CD4-positive, alpha-beta memory T cell (primary cell): Measurements from ENCODE around the gene TMEM270. TPM values are rescaled to one million over a fixed set of nuclear protein-coding genes. Genes with fewer than 3 reads are reported as not detected.

Experiments
- CTCF ChIA-PET: fragments of 350-600 bp; sonication (Branson Sonifier 250); formaldehyde crosslinking; loops from one replicate; lab custom pipeline; 2021; ENCODE audit warnings: inconsistent platforms; ENCODE audit not compliant: partially characterized antibody; lab: Charles Lee
- POLR2A ChIA-PET: fragments of 350-600 bp; sonication (Branson Sonifier 250); formaldehyde crosslinking; loops from one replicate; lab custom pipeline; 2021; ENCODE audit not compliant: partially characterized antibody; lab: Charles Lee
- DNase-seq, 5 donors: peaks; one replicate each; pipeline versions ENCODE4 v3.0.0 to v3.0.0-alpha.2; 2020 to 2022; ENCODE audit warnings: mixed read lengths in 1 of 5
- H3K27ac ChIP-seq: one replicate; pipeline ENCODE4 v1.7.0; 2013; ENCODE audit warnings: low read depth, low read length
- H3K27me3 ChIP-seq: 2 replicates; pipeline ENCODE4 v1.7.0; 2013; ENCODE audit warnings: mild to moderate bottlenecking, low read length, moderate library complexity; ENCODE audit not compliant: insufficient read depth
- H3K36me3 ChIP-seq: 2 replicates; pipeline ENCODE4 v1.7.0; 2013; ENCODE audit warnings: mild to moderate bottlenecking, low read length, moderate library complexity; ENCODE audit not compliant: insufficient read depth
- H3K4me1 ChIP-seq: 2 replicates; pipeline ENCODE4 v1.7.0; 2013; ENCODE audit warnings: mild to moderate bottlenecking, low read length, moderate library complexity; ENCODE audit not compliant: insufficient read depth
- H3K4me3 ChIP-seq, 2 donors: one replicate each; pipeline ENCODE4 v1.7.0; 2013; ENCODE audit warnings: low read length in 2 of 2, mild to moderate bottlenecking in 1 of 2
- H3K9me3 ChIP-seq, 2 donors: one replicate each; pipeline ENCODE4 v1.7.0; 2013; ENCODE audit warnings: low read length in 2 of 2, control low read depth in 1 of 2; ENCODE audit not compliant: control insufficient read depth in 1 of 2
- H3K27ac Mint-ChIP-seq, 7 donors: one replicate each; pipeline ENCODE4 v1.8.0; 2020 to 2021; ENCODE audit warnings: mixed read lengths in 7 of 7, mild to moderate bottlenecking in 6 of 7, inconsistent platforms in 3 of 7, moderate library complexity in 3 of 7
- H3K27me3 Mint-ChIP-seq, 2 donors: one replicate each; pipeline ENCODE4 v1.8.0; 2020 to 2021; ENCODE audit warnings: mixed read lengths in 2 of 2
- H3K36me3 Mint-ChIP-seq, 2 donors: one replicate each; pipeline ENCODE4 v1.8.0; 2020 to 2021; ENCODE audit warnings: mixed read lengths in 2 of 2, inconsistent platforms in 1 of 2, mild to moderate bottlenecking in 1 of 2
- H3K4me1 Mint-ChIP-seq, 4 donors: one replicate each; pipeline ENCODE4 v1.8.0; 2020 to 2021; ENCODE audit warnings: mixed read lengths in 4 of 4, mild to moderate bottlenecking in 1 of 4
- H3K4me3 Mint-ChIP-seq, 8 donors: one replicate each; pipeline ENCODE4 v1.8.0; 2020 to 2021; ENCODE audit warnings: mixed read lengths in 8 of 8, mild to moderate bottlenecking in 7 of 8, moderate library complexity in 6 of 8, inconsistent platforms in 3 of 8
- H3K9me3 Mint-ChIP-seq, 8 donors: one replicate each; pipeline ENCODE4 v1.8.0; 2020 to 2021; ENCODE audit warnings: mixed read lengths in 8 of 8, mild to moderate bottlenecking in 5 of 8, inconsistent platforms in 3 of 8, moderate library complexity in 1 of 8
- intact Hi-C: fragments of 100-400 bp; cut with micrococcal nuclease; formaldehyde crosslinking; loops from one replicate; pipeline ENCODE4 v1.15.1; 2023
- polyA plus RNA-seq, 2 donors: library from polyadenylated mRNA; unstranded; fragments of 300-500 nt; fragmentation: Illumina TruSeq; gene quantifications; one replicate each; pipeline ENCODE4 v1.2.3, GENCODE V29; 2021
- total RNA-seq, 2 experiments: library from RNA; stranded (reverse); gene quantifications; one replicate each; pipeline ENCODE4 v1.2.3, GENCODE V29; 2021

TMEM270 gene
- total and polyA plus RNA-seq, 4 experiments from 2014 or later = not detected

DNA sequence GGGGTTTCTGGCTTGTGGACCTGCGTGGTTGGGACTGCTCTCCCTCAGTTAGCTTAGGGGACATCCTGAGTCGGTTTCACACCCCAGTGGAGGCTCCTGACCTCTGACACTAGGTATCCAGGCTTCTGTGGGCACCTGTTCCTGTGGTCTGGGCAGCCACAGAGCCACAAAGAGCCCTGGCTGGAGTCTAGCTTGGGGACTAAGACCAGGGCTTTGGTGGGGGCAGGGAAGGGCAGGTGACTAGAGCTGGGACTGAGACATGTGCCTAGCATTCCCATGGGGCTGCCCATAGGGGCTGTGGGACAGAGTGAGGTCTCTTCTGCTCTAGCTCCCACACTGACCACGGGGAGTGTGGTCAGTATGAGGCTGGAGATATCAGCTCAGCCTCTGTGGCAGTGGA is 4.0 kb upstream of the TMEM270 start:
- peak overlapping the region in 1 of 8 donors; percentile 15 for H3K4me3 Mint-ChIP-seq
- no peak overlapping the region for H3K27ac Mint-ChIP-seq

DNA sequence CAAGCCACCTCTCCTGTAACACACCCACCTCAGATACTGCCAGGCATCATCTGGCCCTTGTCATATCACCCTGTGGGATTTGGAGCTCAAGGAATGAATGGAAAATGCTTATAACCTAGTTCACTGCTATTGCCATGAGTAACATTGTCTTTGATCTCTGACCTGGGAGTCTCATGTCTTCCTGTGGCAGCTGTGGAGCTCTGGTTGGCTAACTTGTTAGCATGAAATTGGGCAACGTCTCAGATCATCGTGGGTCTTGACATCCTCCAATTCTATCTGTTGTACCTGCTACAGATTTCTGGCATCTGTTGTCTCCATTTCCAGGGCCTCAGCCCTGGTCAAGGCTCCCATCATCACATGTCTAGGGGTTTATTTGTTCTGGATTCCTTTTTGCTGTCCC is 2.2 kb upstream of the TMEM270 start:
- DNase-seq = no peak
- no peaks in the 10 kb centered on the region for H3K27me3 ChIP-seq
- no peak overlapping the region for H3K4me3 ChIP-seq
- H3K4me3 Mint-ChIP-seq = no peak overlapping the region
- no peaks in the 10 kb centered on the region for H3K9me3 ChIP-seq
- no peak overlapping the region for H3K27ac ChIP-seq
- intact Hi-C loops = no loop called here
- H3K36me3 Mint-ChIP-seq = no peaks in the 10 kb centered on the region
- no peaks in the 10 kb centered on the region for H3K36me3 ChIP-seq
- ChIA-PET POLR2A (no interaction called here), CTCF (interaction anchor here (0.7 to 6.4 kb wide), 3 partner anchors 32 to 172 kb away, joined by 3 to 72 read pairs (median 51); no protein-coding TSS in a partner anchor)
- no peak overlapping the region for H3K27ac Mint-ChIP-seq
- peaks cover 0 to 5% (median 1%) of the 10 kb centered on the region in 4 donors for H3K4me1 Mint-ChIP-seq
- H3K4me1 ChIP-seq = peaks cover 8% of the 10 kb centered on the region
- H3K9me3 Mint-ChIP-seq = peaks cover 0 to 4% (median 0%) of the 10 kb centered on the region in 8 donors
- H3K27me3 Mint-ChIP-seq = peaks cover 9 to 11% of the 10 kb centered on the region in 2 donors

More for the DNA sequence above, 4.0 kb upstream of the TMEM270 start:
- peaks cover 8% of the 10 kb centered on the region for H3K4me1 ChIP-seq
- intact Hi-C loops = no loop called here
- no peak for DNase-seq
- H3K27ac ChIP-seq = no peak overlapping the region
- H3K9me3 Mint-ChIP-seq = peaks cover 0 to 4% (median 0%) of the 10 kb centered on the region in 8 donors
- no peaks in the 10 kb centered on the region for H3K9me3 ChIP-seq
- no peaks in the 10 kb centered on the region for H3K36me3 Mint-ChIP-seq
- CTCF ChIA-PET = interaction anchor here (0.7 to 6.4 kb wide), 9 partner anchors 14 to 250 kb away, joined by 3 to 72 read pairs (median 6); partner anchors contain the start of gene METTL27
- H3K4me3 ChIP-seq = no peak overlapping the region
- peaks cover 9 to 13% of the 10 kb centered on the region in 2 donors for H3K27me3 Mint-ChIP-seq
- peaks cover 1 to 5% (median 2%) of the 10 kb centered on the region in 4 donors for H3K4me1 Mint-ChIP-seq
- no peaks in the 10 kb centered on the region for H3K27me3 ChIP-seq
- no peaks in the 10 kb centered on the region for H3K36me3 ChIP-seq
- POLR2A ChIA-PET = no interaction called here

DNA sequence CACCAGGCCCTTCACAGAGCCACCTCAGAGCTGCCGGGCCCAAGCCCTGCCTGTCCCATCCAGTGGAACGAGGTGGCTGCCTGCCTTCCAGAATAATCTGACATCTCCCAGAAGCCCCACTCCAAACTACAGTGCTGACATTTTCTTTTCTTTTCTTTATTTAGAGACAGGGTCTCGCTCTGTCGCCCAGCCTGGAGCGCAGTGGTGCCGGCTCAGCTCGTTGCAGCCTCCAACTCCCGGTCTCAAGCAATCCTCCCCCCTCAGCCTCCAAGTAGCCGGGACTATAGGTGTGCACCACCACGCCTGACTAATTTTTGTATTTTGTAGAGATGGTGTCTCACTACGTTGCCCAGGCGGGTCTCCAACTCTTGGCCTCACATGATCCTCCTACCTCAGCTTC is 346 bp downstream of the TMEM270 start:
- POLR2A ChIA-PET = no interaction called here
- CTCF ChIA-PET = interaction anchor here (0.7 kb wide), 1 partner anchor 49 kb away, joined by 3 read pairs; no protein-coding TSS in a partner anchor
- intact Hi-C loops = no loop called here

DNA sequence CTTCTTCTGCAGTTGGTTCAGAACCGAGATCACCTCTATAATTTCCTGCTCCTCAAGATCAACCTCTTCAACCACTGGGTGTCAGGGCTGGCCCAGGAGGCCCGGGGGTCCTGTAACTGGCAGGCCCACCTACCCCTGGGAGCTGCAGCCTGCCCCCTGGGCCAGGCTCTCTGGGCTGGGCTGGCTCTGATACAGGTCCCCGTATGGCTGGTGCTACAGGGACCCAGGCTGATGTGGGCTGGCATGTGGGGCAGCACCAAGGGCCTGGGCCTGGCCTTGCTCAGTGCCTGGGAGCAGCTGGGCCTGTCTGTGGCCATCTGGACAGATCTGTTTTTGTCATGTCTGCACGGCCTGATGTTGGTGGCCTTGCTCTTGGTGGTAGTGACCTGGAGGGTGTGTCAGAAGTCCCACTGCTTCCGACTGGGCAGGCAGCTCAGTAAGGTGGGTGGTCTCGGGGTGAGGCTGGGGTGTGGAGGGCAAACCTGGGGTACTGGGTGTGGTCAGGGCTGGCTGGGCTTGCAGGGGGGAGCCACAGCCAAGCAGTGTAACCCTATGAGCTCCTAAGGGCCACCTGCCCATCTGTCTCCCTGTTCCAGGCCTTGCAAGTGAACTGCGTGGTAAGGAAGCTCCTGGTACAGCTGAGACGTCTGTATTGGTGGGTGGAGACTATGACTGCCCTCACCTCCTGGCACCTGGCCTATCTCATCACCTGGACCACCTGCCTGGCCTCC is 4.2 kb downstream of the TMEM270 start:
- H3K36me3 ChIP-seq = no peaks in the 10 kb centered on the region
- H3K27ac Mint-ChIP-seq = no peak overlapping the region
- no peaks in the 10 kb centered on the region for H3K27me3 ChIP-seq
- H3K4me3 ChIP-seq = no peak overlapping the region
- DNase-seq = no peak
- H3K36me3 Mint-ChIP-seq = no peaks in the 10 kb centered on the region
- no peak overlapping the region for H3K27ac ChIP-seq
- H3K9me3 Mint-ChIP-seq = peaks cover 0 to 1% (median 0%) of the 10 kb centered on the region in 8 donors
- no peaks in the 10 kb centered on the region for H3K4me1 Mint-ChIP-seq
- no peaks in the 10 kb centered on the region for H3K4me1 ChIP-seq
- POLR2A ChIA-PET = no interaction called here
- peaks cover 2 to 3% of the 10 kb centered on the region in 2 donors for H3K27me3 Mint-ChIP-seq
- H3K9me3 ChIP-seq = no peaks in the 10 kb centered on the region
- CTCF ChIA-PET = interaction anchor here (0.9 to 1.6 kb wide), 2 partner anchors 9 to 39 kb away, joined by 4 to 5 read pairs; no protein-coding TSS in a partner anchor
- no peak overlapping the region for H3K4me3 Mint-ChIP-seq
- intact Hi-C loops = no loop called here

More for the DNA sequence above, 346 bp downstream of the TMEM270 start:
- no peaks in the 10 kb centered on the region for H3K36me3 Mint-ChIP-seq
- Histone ChIP-seq H3K27ac (no peak overlapping the region), H3K4me3 (no peak overlapping the region), H3K36me3 (no peaks in the 10 kb centered on the region), H3K9me3 (no peaks in the 10 kb centered on the region), H3K4me1 (no peaks in the 10 kb centered on the region), H3K27me3 (no peaks in the 10 kb centered on the region)
- no peaks in the 10 kb centered on the region for H3K4me1 Mint-ChIP-seq
- H3K4me3 Mint-ChIP-seq = no peak overlapping the region
- DNase-seq = no peak
- no peak overlapping the region for H3K27ac Mint-ChIP-seq
- peaks cover 7 to 8% of the 10 kb centered on the region in 2 donors for H3K27me3 Mint-ChIP-seq
- H3K9me3 Mint-ChIP-seq = peaks cover 0 to 4% (median 0%) of the 10 kb centered on the region in 8 donors

DNA sequence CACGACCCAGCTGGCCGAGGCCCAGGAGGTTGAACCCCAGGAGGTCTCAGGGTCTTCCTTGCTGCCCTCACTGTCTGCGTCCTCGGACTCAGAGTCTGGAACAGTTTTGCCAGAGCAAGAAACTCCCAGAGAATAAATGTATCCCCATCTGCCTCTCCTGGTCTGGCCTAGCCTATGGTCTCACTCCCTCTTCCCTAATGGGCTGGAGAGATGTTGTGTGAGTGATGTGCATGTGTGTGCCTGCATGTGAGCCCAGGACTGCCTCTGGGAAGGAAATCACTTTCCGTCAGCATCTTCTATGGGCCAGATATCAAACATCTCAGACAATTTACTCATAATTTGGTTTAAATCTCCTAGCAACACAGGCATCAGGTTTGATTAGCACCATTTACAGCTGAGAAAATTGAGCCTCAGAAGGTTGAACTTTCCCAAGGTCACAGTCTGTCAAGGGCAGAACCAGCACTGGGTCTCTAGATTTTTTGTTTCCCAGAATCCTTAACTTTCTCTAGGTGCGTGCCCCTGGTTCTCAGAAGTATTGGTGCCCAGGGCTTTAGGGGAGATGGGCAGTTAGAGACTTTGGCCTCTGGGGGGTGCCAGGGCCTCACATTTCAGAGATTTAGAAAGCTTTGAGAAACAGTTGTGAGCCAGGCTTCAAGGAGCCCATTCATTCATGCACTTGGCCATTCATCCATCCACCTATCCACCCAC is 4.9 kb downstream of the TMEM270 start:
- Histone ChIP-seq H3K36me3 (no peaks in the 10 kb centered on the region), H3K9me3 (no peaks in the 10 kb centered on the region), H3K4me3 (no peak overlapping the region), H3K4me1 (no peaks in the 10 kb centered on the region), H3K27me3 (no peaks in the 10 kb centered on the region), H3K27ac (no peak overlapping the region)
- POLR2A ChIA-PET = no interaction called here
- no peak for DNase-seq
- Mint-ChIP-seq H3K36me3 (no peaks in the 10 kb centered on the region), H3K4me3 (no peak overlapping the region), H3K9me3 (peaks cover 0 to 1% (median 0%) of the 10 kb centered on the region in 8 donors), H3K4me1 (no peaks in the 10 kb centered on the region), H3K27me3 (peaks cover 2 to 3% of the 10 kb centered on the region in 2 donors), H3K27ac (peak overlapping the region in 1 of 7 donors; percentile 43)
- intact Hi-C loops = no loop called here
- CTCF ChIA-PET = interaction anchor here (0.9 to 1.6 kb wide), 2 partner anchors 10 to 40 kb away, joined by 4 to 5 read pairs; no protein-coding TSS in a partner anchor

DNA sequence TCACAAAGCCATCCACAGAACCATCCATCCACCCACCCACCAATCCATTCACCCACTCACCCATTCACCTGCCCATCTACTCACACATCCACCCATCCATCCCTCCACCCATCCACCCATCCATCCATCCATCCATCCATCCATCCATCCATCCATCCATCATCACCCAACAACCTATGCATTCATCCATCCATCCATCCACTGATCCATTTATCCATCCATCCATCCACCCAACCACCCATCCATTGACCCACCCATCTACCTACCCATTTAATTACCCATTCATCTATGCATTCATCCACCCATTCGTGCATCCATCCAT is 5.4 kb downstream of the TMEM270 start:
- CTCF ChIA-PET = no interaction called here
- Mint-ChIP-seq H3K4me3 (no peak overlapping the region), H3K36me3 (no peaks in the 10 kb centered on the region), H3K4me1 (no peaks in the 10 kb centered on the region), H3K27me3 (peaks cover 1 to 2% of the 10 kb centered on the region in 2 donors), H3K9me3 (peaks cover 0 to 1% (median 0%) of the 10 kb centered on the region in 8 donors), H3K27ac (no peak overlapping the region)
- H3K27ac ChIP-seq = no peak overlapping the region
- H3K9me3 ChIP-seq = no peaks in the 10 kb centered on the region
- intact Hi-C loops = no loop called here
- no peaks in the 10 kb centered on the region for H3K36me3 ChIP-seq
- no peak for DNase-seq
- no peaks in the 10 kb centered on the region for H3K27me3 ChIP-seq
- H3K4me1 ChIP-seq = no peaks in the 10 kb centered on the region
- POLR2A ChIA-PET = no interaction called here
- no peak overlapping the region for H3K4me3 ChIP-seq
